Measurements from ENCODE around the gene CPNE4.
"Not testable (repeated sequence)": the region's sequence is repeated elsewhere in the genome, so short reads cannot be mapped to it uniquely, and the experiment has no call there.

Gene CPNE4

DNA sequence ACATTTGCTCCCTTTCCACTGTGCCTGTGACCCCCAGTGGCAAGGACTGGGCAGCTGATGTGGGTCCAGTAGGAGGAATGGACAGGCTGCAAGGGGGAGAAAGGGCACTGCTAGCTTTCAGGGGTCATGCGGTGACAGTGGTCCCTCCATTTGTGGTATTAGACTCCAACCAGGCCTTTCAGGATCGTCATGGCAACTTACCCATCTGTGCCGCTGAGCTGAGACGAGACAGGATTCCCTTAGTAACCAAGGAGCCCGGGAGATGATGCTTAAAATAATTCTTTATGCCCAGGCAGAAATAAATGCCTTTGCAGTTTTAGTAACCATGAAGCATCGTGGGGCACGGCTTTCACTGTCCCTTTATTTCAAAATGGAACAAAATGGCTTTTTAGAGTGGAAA is 516.1 kb downstream of the CPNE4 start:
- no peak for DNase-seq

DNA sequence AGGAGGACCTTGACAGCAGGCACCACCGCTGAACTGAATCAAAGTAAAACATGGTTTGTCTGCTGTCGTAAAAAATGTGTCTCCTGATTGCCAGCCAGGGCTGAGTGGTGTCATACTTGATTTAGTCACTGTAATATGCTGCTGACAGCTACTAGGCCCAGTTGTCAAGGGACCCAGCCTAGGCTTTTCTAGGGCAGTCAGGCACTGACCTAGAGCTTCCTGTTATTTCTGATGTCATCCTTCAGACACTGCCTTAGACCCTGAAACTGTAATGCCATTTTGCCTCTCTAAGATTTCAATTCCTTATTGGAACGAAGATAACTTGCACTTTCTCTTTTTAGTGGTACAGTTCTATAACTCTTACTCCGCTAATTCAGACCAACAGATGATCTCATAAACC is 529.4 kb downstream of the CPNE4 start:
- DNase-seq = no peak

DNA sequence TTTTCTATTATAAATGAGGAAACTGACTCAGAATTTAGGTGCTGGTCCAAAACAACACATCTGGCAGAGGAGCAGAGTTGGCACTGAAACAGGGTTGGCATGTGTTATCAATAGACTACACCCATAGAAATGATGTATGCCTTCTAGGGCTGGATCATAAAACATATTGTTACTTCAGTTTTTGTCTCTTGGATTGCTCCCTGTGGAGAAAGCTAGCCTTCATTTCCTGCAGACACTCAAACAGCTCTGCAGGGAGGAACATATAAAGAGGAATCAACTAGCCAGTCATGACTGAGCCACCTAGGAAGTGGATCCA is 531.5 kb downstream of the CPNE4 start:
- DNase-seq = no peak

DNA sequence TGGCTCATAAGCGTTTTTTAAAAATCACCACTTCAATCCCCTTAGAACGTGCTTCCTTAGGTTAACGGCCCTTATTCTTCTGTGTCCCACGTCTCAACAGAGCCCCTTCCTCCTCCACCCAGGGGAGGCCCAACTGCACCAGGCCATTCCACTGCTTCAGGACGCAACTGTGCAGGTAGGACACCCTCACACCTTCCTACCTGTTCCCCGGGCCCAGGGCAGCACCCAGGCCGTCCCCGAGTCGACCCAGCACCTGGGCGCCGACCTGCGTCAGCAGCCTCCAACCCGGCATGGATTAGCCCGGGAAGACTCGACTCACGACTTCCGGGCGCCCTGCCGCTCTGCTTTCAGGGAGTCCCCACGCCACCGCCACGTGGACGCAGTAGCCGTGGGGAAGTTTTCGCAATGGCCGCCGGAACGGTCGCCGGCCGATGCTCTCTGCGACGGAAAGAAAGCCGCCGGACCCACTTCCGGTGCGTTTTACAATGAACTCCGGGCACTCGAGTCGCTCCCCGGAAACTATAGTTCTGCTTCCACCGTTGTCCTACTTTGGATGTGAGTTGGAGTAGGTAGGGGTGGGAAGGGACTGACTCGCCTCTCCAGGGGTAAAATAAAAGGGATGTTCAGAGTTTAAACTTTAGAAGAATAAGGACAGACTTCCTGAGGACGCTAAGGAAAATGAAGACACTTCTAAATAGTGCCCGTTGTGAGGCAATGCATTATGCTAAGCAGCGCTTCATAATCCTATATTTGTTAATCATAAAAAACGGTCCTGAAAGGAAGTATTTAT is 532.1 kb downstream of the CPNE4 start, which contains the start of gene MRPL3:
TSS of gene MRPL3 (minus strand) at position 442 of the 790 bp plus-strand sequence. CDS start at position 292, 150 bp downstream.
- peak; percentile 11 for DNase-seq

DNA sequence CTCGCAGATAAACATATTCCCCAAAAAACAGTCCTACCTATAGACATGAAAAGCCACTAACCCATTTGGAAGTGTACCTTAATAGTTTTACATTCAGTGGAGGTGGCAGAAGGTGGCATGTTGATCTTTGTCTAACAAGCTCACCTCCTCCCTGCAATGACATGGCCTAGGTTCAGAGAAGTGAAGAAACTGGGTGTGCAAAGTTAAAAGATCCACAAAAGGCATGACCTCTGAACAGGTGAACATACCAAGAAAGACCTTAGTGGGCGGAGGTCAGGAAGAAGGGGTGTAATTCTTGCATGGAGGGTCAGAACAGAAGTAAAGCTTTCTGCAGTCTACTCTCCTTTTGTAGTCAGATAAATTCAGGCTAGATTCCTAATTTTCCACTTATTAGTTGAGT is 532.9 kb downstream of the CPNE4 start:
- no peak for DNase-seq

DNA sequence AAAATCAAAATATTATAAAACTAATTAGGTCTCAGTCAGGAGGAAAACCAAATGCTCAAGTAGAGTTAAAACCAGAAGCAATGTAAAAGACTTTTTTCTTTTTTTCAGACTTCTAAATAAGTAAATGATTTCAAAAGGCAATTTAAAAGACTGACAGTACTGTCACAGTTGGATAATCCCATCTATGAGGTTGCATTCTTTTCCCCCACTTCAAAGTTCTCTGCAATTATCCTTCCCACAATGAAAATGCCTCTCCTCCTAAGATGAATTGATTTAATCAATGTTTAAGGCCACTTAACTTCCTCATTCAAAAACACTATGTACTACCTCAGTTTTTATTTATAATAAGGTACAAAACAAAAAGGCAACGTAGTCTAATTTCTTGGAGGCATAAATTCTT is 540.1 kb downstream of the CPNE4 start:
- no peak for DNase-seq

DNA sequence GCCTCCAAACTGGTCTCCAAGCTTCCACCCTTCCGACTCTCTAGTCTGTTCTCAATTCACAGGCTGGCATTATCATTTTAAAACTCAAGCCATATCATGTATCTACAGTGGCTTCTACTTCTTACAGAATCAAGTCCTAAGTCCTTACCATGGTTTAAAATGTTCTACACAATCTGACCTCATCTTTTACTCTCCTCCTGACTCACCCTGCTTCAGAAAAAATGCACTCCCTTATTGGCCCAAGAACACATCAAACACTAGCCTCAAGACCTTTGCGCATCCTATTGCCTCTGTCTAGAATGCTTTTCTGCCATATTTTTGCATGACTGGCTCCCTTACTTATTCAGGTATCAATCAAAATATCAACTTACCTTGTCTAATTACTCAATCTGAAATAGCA is 543.0 kb downstream of the CPNE4 start:
- DNase-seq = no peak

DNA sequence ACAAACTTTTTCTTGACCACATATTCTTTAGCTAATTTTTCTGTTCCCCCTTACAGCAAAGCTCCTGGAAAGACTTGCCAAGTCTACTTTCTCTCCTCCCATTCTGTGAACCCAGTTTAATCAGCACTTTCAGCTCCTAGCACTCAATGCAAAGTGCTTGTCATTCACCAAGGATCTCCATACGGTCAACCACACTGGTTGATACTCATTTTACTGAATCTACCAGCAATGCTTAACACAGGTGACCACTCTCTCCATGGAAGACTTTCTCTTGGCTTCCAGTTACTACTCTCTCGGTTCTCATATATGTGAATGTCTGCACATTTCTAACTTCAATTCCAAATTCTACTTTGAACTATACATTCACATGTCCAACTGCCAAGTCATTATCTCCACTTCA is 543.7 kb downstream of the CPNE4 start:
- no peak for DNase-seq

DNA sequence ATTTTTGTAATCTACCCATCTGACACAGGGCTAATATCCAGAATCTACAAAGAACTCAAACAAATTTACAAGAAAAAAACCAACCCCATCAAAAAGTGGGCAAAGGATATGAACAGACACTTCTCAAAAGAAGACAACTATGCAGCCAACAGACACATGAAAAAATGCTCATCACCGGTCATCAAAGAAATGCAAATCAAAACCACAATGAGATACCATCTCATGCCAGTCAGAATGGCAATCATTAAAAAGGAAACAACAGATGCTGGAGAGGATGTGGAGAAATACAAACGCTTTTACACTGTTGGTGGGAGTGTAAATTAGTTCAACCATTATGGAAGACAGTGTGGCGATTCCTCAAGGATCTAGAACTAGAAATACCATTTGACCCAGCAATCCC is 548.3 kb downstream of the CPNE4 start:
- not testable (repeated sequence) for DNase-seq

DNA sequence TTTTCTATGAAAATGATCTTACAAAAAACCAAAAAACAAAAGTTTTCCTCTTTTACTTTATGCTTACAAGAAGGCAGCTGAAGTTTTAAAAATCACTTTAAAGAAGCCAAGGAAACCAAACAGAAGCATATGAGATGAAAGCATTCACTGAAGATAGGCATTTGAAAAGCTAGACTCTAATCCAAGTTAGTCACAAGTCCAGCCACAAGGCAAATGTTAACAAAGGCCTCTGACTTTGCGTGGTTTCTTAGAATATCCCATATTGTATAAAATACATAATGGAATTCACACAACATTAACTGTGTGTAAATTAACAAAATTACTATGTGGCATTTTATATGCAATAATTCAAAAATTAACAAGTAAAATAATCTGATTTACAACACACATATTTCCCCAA is 549.7 kb downstream of the CPNE4 start:
- no peak for DNase-seq

DNA sequence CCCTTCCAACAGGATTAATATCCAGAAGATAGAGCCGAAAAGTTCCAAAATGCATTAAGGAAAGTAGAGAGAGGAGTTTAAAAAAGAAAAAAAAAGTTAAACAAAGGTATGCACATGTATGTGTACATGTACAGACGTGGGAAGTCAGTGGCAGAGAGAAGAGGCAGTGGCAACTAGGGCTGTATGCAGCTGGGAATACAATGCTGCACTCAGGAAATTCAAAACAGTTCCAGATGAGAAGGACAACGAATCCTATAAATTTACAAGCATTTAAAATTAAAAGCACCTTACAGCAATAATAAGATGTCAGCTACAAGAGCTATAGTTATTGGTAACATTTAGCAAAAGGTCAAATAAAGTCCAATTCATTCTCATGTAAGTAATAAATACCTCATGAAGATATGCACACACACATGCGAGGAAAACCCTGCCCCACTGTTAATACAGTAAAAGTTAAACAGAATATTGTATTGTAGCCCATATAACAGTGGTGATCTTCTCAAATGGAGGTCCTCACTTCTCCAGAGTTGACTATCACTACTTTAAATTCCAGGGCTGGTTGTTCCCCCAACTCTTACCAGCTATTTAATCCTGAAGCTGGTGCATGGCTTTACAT is 550.2 kb downstream of the CPNE4 start:
- no peak for DNase-seq
